Measurements from ENCODE around the gene RPA3.

DNA sequence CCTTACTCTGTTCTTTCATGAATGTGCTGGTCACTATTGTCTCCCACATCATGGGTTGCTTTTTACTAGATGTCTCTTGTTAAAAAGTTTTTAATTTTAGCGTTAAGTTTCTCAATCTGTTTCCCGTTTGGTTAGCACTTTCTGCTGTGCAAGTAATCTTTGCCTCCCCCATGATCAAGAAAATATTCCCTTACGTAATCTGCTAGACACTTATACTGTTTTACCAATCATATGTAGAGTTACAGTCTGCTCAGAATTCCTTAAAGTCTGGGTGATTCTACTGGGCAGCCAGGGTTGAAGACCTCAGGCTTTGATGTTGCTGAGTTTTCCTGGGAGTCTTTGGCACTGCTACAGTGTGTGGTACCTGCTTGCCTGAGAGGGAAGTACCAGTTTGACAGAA lies 38.2 kb upstream of the RPA3 start:
- no peak for TF ChIP-seq EP300 (IDR thresholded peaks at IDR 0.05)
- TF ChIP-seq, protein P1, sequence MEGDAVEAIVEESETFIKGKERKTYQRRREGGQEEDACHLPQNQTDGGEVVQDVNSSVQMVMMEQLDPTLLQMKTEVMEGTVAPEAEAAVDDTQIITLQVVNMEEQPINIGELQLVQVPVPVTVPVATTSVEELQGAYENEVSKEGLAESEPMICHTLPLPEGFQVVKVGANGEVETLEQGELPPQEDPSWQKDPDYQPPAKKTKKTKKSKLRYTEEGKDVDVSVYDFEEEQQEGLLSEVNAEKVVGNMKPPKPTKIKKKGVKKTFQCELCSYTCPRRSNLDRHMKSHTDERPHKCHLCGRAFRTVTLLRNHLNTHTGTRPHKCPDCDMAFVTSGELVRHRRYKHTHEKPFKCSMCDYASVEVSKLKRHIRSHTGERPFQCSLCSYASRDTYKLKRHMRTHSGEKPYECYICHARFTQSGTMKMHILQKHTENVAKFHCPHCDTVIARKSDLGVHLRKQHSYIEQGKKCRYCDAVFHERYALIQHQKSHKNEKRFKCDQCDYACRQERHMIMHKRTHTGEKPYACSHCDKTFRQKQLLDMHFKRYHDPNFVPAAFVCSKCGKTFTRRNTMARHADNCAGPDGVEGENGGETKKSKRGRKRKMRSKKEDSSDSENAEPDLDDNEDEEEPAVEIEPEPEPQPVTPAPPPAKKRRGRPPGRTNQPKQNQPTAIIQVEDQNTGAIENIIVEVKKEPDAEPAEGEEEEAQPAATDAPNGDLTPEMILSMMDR (IDR thresholded peaks at IDR 0.05): no peak
- no peak for TF ChIP-seq POLR2A (IDR thresholded peaks at IDR 0.05)
- no peak for TF ChIP-seq POLR2AphosphoS5 (IDR thresholded peaks at IDR 0.05)

Data from stomach (tissue), 4 donors.